CD4-positive, alpha-beta T cell treated with Interleukin-6 for 4 hours (primary cell): ENCODE measurements around the gene GLP1R.

Source experiments
- DNase-seq: peaks from one replicate; pipeline ENCODE4 v3.0.0-alpha.2; 2020; ENCODE audit warnings: mixed read lengths

GLP1R gene

DNA sequence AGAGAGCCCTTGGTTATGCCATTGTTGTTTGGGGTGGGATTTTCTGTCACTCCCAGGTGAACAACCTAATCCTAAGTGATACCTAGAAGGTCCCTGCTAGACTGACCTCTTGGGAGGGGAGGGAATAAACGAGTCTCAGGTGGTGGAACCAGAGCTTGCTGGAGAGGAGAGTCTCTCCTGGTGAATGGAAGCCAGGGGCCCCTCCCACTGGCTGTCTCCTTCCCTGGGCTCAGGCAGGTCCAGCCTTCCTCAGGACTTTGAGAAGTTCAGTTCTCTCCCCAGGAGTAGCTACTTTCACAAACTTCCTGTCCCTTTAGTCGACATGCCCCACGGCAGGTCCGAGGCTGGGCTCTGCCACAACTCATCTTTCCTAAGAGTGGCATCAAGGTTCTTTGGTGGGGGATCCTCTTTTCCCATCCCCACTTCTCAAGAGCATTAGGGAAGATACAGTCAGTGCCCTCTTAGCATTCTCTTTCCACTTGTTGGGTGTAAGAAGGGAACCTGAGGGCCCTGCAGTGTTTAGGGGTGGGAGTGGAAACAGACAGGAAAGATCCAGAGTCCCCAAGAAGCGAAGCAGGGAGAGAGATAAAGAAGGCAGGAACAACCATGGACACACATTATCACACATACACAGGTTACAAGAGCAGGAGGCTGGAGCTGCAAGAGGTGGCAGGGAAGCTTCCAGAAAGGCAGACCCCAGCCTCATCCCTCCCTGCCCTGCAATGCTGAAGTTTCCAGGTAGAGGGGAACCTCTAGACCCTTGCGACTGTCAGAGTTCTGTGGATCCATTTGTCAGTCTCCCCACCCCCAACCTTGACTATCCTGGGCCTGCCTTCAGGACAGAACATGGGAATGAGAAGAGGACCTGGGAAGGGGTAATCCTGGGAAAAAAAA lies 900 bp upstream of the GLP1R start:
- DNase-seq: no peak

DNA sequence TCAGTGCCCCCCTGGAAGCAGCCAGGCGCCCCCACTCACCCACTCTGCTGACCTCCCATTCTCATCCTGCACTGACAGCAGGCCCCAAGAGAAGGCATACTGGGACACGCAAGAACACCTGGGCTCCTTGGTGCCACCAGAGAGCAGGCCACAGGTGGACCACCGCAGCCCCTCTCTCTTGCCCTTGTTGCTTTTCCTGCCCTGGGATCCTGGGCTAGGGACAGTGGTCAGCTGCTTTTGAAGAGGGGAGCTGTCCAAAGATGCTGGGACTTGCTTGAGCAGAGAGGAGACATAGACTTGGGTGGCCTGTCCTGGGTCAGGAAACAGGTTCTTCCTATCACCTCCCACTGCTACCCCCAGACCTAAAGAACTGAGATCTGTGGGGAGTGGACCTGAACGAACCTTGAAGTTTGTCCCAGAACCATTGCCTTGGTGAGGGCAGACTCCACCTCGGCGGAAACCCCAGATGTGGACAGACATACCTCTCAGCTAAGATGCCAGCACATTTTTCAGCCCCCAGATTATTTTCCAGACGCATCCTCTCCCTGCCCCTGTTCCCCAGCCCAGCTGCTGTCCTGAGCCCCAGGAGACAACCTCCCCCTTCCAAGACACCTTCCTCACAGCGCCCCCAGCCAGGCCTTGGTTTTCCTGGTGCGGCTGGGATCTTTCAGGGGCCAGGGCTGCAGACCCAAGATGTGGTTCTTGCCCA lies 1.1 kb downstream of the GLP1R start:
- no peak for DNase-seq

DNA sequence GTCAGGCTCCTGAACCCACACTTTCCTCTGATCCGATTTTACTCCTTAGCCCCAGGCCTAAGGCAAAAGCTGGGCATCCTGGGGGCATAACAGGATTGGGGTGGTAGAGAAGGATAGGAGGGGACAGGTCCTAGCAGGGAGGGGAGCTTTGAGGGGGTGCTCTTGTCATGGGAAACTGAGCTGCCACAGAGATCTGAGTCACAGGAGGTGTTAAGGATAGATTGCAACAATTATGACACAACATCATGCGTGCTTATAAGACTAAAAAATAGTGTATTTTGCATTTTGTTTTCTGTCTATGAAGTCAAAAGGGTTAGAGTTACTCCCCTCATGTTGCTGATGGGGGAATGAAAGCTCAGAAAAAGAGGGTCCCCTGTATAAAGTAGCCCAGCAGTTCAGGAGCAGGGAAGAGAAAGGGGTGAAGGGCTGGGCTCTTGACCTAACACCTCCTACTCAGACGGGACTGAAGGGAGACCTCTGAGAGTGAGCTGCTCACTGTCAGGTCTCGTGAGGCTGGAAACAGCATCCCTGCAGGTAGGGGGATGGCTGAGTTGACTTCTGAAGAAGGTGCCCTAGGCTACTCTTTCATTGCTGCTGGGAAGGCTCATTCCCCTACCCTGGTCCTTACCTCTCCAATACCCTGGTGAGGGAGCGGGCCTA lies 2.0 kb downstream of the GLP1R start:
- DNase-seq: no peak

DNA sequence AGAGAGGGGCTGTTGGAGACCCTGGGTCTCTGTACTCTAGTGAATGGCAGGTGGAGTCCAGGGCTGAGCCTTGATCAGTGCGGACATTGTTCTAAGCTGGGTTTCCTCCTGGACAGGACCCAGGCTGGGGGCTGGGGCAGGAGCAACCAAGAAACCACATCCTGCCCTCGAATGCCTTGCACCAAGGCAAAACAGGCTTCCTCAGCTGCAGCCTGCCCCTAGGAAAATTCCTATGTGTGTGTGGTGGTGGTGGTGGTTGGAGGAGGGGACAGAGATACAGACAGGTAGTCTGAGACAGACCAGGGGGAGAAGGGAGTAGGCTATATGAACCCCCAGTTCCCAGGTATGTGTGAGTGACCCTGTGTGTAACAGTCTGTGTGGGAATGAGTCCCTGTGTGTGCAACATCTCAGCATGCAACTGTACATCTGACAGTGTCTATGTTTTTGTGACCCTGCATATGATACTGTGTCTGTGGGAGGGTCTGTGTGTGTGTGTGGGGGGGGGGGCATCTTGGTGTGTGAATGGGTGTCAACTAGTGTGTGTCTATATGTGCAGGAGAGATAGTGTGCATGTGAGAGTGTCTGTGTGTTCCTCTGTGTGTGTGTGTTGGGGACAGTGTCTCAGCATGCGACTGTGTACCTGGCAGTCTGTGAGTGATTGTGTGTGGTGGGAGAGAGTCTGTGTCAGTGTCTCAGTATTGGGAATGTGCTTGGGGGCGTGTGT lies 3.0 kb downstream of the GLP1R start:
- no peak for DNase-seq

DNA sequence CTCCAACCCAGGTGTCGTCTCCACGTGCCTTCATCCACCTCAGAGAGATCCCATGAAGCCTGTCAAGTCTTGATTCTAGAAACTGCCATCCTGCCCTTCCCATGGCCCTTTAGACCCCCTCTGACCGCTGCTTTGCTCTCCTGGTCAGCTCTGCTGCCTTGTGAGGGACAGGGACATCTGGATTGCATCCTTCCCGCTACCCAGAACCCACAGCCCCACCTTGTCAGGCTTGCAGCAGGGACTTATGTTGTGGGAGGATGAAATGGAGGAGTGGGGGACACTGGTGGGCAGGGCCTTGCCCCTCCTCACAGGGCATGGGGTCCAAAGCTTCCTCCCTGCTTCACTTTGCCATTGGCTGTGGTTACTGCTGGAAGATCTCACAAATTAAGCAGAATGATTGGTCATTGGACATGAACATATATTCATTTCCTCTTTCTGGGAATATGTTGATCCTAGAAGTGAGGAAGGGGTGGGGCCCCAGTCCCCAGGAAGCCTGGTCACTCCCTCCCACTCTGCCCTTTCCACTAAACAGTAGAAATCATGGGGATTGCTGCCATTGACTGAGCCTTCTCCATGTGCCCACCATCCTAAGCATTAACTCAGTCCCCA lies 4.5 kb downstream of the GLP1R start:
- DNase-seq: no peak

DNA sequence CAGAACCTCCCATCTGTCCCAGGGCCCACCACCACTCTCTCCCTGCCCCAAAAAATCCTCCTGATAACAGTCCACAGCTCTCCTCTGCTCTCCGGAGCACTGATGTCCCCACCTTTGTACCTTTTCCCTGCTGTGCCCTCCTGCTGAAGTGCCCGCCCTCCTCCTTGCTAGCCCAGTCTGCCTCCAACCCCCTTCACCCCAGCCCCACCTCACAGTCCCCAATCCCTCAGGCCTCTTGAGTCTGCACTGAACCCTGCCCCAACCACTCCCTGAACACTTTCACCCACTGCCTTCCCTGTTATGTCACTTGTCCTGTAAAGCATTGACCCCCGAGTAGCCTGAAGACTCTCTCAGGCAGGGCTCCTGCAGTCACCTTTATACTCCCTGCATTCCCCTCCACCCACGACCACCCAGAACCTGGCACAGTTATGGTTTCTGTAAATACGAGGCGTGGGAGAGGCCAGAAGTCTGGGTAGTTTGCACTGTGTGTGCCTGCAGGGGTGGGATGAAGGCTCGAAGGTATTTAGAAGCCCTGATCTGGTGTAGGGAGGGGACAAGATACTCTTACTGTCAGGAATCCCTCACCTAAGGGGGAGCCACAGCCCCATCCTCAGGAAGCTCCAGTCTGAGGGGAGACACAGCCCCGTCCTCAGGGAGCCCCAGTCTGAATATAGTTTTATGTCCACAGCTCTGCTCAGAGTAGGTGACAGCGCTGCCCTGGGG lies 5.4 kb downstream of the GLP1R start:
- no peak for DNase-seq

DNA sequence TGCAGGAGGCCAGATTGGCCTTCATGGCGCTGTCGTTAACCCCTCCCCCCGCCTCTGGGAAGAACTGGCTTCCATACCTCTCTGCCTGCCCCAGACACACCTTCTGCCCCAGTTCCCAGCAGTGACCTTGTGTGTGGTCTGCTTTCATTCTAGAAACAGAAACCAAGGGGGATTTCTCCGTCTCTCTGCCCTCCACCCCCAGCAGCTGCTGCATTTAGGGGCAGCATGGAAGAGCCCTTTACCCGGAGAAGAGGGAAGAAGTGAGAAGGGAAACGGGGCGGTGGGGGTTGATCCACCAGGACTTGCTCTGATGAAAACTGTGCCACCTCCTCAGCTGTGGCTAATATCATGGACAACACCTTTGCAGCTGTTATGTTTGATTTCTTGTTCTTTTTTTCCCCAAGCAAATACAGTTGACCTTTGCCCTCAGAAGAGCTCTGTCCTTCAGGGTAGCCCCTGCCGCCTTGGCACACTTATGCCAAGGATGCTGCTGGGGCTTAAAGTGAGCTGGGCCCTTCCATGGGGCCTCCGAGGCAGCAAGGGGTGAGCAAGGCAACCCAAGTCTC lies 6.1 kb downstream of the GLP1R start:
- no peak for DNase-seq

DNA sequence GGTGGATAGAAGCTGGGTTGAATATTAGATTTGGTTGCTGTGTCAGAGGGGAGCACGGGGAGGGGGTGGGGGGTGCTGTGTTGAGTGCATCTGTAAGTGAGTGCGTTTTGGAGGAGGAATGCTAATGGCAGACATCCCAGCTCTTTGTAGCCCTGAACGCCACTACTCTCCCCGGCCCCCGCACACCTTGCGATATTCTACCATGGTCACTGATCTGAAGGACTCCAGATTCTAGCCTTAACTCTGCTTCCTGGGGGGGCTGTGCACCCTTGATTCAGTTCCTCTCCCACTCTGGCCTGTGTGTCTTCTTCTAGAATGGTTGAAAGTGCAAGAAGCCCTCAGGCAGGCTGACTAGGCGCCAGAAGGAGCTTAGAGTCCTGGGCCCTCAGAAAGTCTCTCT lies 7.1 kb downstream of the GLP1R start:
- no peak for DNase-seq

DNA sequence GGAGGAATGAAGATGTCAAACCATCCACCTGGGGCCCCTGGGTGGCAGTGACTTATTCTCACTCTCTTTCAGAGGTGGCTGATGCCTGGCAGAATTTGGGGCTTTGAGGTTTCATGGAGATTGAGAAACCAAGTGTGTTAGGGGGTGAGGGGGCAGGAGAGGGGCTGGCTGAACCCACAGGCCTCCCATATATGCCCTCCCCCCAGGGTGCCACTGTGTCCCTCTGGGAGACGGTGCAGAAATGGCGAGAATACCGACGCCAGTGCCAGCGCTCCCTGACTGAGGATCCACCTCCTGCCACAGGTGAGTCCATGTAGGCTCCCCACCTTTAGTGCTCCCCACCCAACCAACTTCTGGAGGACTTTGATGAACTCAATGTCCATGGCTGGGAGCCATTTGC lies 7.6 kb downstream of the GLP1R start:
- DNase-seq: no peak

DNA sequence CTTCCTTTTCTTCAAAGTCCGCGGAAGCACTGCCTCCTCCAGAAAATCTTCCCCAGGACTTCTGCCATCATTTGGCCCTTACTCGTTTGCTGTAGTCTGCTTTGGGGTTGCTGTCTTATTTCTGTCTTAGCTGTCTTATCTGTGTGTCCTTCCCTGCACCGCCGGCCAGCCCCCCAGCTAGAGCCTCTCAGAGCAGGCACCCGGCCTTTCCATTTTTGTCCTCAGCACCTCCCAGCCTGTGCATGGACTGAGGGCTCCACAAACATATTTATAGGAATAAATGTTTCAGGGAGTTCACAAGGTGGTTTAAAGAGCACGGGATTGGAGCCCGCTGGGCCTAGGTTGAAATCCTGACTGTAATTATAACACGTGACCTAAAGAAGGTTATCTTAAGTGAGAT lies 8.1 kb downstream of the GLP1R start:
- DNase-seq: no peak

DNA sequence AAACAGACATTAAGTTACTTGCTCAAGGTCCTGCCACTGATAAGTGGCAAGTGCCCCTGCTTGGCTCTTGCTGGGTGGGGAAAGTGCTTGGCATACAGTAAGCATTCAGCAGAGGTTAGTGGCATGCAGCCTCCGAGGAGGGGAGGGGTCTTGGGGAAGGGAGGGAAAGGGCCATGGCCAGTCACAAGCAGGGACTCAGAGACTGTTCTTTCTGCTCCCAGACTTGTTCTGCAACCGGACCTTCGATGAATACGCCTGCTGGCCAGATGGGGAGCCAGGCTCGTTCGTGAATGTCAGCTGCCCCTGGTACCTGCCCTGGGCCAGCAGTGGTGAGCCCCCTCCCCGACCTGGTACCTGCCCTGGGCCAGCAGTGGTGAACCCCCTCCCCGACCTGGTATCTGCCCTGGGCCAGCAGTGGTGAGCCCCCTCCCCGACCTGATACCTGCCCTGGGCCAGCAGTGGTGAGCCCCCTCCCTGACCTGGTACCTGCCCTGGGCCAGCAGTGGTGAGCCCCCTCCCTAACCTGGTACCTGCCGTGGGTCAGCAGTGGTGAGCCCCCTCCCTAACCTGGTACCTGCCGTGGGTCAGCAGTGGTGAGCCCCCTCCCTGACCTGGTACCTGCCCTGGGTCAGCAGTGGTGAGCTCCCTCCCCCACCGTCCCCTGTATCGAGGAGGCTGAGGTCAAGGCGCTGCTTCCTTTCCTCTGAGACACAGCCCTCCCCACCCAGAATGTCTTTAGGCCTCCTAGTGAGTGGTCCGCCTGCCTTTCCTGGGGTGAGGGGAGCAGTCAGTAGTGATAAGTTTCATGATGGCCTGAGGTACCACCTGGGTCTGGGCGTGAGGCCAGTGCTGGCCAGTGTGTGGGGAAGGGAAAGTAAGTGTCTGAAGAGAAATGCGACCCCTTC lies 8.9 kb downstream of the GLP1R start:
- DNase-seq: no peak

DNA sequence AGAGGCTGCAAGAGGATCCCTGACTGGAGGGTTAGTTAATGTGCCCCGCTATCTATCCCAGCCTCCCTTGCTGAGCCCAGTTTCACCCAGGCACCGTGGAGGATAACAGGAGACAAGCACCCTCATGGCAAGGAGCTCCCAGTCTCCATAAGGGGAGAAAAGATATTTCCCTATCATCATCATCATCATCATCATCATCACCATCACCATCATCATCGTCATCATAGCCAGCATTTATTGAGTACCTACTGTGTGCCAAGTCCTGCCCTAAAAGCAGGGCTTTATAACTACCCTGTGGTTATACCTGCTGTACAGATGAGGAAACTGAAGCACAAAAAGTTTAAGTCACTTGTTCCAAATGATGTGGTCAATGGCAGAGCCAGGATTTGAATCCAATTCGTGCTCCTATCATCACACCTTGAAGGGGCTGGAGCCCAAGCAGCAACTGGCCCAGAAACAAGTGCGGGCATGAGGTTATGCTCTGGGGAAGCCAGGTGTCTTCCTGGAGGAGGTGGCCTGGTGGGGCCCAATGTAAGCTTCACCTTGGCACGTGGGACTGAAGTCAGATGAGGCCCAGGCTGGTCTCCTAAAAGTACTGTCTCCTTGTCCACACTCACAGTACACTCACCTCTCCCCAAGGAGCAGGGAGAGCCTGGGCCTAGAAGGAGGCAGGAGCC lies 10.0 kb downstream of the GLP1R start:
- DNase-seq: no peak

DNA sequence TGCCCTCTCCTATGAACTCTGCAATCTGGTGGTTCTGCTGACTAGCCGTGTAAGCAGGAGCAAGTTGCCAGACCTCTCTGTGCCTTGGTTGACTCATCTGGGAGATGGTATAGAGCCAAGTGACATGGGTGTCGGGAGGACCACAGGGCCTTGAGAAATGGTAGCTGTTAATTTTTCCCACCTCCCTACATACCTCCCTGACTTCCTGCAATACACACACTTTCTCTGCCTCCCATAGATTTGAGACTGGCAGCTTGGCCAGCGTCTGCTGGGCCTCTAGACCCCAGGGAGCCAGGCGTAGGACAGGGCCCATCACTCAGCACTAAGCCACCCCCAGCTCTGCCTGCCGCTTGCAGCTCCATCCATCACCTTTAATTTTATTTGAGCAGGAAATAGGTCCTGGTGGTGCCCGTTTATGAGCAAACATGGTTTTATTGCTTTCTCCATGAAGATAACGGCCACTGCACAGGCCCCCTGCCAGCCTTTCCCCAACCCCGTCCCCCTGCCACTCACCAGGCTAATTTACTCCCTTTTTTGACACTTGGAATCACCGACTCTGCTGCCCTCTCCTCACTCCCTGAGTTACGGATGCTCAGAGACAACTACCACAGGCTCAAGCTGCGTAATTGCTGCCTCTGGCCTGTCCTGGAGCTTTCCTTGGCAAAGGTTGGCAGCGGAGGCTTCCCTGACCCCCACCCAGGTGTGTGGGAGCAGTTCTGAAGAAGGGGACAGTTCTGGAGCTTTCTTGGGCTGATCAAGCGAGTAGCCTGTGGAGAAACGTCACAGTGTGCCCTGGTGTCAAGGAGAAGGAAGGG lies 11.1 kb downstream of the GLP1R start:
- DNase-seq: no peak

DNA sequence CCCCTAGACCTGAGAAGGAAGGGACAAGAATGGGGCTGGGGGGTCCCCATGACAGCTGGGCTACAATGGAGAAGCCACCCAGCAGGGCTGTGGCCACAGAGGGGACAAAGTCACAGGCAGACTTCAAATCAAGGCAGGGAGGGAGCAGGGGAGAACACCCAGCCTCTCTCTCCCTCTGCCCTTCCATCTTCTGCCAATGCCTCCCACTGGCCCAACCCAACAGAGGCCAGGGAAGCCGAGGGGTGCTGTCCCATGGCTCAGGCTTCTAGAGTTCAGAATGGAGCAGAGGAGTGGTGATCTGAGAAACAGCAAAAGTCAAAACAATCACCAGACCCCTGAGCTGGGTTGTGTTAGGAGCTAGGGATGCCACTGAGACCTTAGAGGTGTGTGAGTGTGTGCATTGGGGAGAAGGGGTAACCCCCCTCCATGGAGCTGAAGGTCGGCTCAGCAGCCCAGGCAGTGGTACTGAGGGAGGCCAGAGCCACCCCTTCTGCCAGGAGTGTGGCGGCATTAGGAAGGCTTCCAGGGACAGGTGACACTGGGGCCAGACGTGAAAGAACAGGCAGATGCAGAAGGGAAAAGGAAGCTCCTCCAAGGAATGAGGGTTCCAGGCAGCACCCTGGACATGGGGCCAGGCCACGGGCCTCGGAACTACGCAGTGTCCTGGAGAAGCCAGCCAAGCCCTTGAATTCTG lies 12.0 kb downstream of the GLP1R start:
- no peak for DNase-seq

DNA sequence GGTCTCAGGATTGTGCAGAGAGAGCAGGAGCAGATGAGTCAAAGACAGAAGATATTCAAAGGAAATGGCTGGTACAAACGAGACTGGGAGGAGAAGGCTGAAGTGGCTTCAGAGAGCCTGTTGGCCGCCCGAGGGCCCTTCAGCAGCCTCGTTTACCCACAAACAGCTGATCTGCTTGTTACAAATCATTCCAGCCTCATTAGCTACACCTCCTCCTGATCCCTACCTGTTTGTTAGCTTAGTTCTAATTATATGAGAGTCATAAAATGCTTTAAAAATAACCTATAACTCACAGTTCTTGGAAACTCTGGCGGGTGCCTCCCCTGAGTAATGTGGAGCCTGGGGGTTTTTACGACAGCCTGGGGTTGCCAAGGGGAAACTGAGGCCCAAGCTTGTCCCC lies 12.6 kb downstream of the GLP1R start:
- DNase-seq: no peak

DNA sequence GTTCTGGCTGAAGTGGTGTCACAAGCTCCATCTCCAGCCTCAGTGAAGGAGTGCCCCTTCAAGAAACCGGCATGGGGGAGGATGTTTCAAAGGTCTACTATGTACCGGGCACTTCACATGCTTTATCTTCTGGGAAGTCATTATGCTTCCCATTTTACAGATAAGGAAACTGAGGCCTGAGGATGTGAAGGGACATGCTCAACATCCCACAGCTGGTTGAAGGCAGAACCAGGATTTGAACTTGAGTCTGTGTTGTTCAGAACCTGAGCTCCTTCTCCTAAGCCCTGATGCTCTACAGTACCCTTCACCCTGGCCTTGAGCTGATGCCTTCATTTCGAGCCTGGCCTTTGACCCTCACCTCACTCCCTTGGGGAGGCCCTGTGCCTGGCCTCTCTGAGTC lies 13.0 kb downstream of the GLP1R start:
- no peak for DNase-seq

DNA sequence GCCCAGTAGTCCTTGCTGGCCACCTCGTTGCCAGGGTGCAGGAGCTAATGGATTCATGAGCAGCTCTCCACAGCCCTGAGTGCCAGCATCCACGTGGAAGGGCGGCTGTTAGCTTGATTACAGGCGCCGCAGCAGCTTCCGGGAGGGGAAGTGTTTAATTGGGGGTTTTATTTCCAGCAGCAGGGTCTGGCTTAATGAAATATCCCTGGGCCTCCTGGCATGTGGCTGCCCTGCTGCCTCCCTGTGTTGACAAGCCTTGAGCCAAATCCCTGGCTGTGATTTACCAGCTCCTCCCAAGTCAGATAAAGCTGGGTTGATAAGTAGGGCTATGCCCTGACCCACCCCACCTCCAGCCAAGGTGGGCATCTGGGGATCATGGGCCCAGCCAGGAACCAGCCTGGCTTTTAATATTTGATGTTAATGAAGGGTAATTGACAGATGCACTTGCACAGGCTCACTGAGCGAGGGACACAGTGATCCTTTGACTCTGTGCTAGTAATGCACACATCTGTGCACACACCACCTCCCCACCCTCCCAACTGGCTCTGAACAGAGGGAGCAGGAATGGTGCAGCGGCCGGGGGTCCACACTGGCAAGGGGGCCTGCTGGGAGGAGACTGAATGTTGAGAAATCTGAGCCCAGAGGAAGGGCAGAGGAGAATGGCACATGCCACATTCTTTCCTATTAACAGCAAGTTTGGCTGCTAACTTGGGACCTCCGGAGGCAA lies 13.6 kb downstream of the GLP1R start:
- DNase-seq: no peak

DNA sequence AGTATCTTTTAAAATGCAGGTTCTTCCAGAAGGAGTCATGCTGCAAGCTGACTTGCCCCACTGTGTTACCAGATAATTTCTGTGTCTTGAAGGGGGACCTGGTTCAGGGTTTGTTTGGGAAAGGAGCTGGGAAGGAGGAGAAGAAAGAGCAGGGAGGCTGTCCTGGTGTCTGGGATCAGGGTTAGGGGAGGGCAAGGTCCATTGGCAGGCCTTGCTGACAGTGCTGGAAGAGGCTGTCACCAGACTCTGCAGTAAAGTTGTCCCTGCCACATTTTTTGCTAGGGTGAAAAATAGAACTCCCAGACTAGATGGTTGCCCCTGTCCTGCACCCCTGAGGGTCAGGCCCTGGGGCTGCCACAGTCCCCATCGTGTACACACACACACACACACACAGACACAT lies 14.9 kb downstream of the GLP1R start:
- DNase-seq: no peak
